RKO (cell line): ENCODE data around the gene SLC9A5.

ENCODE experiments used
- DNase-seq: peaks from one replicate; pipeline ENCODE4 v3.0.0-alpha.2; 2016; ENCODE audit warnings: low spot score

Gene SLC9A5

DNA sequence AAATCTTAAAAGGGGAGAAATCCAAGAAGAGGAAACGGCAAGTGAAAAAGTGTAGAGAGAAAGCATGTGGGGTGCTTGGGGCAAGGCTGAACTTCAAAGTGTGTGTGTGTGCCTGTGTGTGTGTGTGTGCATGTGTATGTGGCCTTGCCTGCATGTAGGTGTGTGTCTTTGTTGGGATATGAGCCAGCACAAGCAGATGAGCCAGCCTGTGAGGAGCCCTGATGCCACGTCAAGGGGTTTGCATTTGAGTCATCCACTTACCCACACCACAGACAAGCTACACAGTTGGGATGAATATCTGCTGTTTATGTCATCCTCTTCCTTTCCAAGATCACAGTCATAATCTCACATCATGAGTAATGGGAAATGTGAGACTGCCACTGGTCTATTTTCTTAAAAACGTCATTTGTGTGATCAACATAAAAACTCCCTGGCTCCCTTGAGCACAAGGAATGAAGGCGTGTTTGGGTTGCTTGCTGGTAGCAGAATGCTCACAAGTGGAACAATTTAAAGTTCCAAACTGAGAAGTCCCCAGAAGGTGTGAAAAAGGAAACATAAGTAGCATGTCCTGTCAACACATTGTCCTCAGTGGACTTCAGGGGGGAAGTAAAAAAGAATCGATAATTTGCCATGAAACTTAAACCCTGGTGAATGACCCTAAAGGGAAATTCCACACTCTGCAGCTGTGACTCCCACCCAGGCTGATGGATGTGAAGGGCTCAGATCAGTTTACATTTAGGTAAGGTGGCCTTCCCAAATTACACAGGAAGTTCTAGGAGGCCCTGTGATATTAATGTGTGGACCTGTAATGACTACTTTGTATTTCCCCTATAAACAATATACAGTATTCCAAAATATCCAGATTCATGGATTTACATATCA, 63.1 kb downstream of the SLC9A5 start:
- DNase-seq: peak; percentile 100

DNA sequence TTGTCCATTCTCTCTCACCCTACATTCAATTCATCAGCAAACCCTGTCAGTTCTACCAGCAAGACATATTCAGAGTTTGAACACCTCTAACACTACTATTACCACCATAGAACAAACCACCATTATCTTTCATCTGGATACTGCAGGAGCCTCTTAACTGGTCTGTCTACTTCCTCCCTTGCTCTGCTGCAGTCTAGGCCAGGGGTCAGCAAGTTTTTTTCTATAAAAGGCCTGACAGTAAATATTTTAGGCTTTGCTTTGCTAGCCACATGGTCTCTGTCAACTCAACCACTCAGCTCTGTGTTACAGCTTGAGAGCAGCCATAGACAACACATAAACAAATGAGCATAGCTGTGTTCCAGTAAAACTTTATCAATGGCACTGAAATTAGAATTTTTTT, 63.9 kb downstream of the SLC9A5 start:
- DNase-seq: no peak

DNA sequence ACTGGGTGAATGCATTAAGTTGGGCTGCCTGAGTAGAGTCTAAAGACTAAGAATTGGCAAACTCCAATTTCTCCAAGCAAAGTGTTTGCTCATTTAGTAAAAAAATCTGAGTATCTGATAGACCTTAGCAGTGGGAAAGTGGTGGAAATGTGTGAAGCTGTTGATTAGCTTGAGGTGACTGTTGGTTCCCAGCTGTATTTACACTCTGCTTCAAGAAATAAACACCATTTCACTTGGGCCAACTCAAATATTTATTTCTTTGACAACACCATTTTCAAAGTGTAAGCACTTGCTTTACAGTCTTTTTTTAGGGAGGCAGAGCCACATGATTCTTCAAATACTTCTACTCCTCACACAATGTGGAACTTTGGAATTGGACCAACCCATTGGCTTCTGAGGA, 69.1 kb downstream of the SLC9A5 start:
- no peak for DNase-seq
